Lower leg skin (tissue), 3 donors: ENCODE results near the gene ARL5C.

Experiments
- CTCF ChIP-seq, 3 donors: fragments of 450-650 bp; IDR thresholded peaks; one replicate each; pipeline ENCODE4 v1.5.1; 2016; ENCODE audit warnings: antibody characterized with exemption in 3 of 3, mild to moderate bottlenecking in 3 of 3, moderate library complexity in 2 of 3
- POLR2A ChIP-seq, 2 donors: fragments of 450-650 bp; IDR thresholded peaks; one replicate each; pipeline ENCODE4 v1.6.1; 2016 to 2017; ENCODE audit warnings: antibody characterized with exemption in 2 of 2, mild to moderate bottlenecking in 1 of 2, moderate library complexity in 1 of 2

GRCh38 chr17:39208893-39209292, 42.9 kb upstream of the ARL5C start:
- TF ChIP-seq CTCF (IDR thresholded peaks at IDR 0.05) (no peak), POLR2A (IDR thresholded peaks at IDR 0.05) (no peak)
